Endodermal cell (in vitro differentiated cells): Measurements from ENCODE around the gene EPM2A. TPM values are rescaled to one million over a fixed set of nuclear protein-coding genes. Genes with fewer than 3 reads are reported as not detected.

Experiments used
- DNase-seq: peaks from one replicate; pipeline ENCODE4 v3.0.0-alpha.2; 2017
- H3K27ac ChIP-seq: 2 replicates; pipeline ENCODE4 v1.5.1; 2013; ENCODE audit warnings: mild to moderate bottlenecking, low read depth, low read length, moderate library complexity
- H3K27me3 ChIP-seq: 2 replicates; pipeline ENCODE4 v1.6.1; 2013; ENCODE audit warnings: mild to moderate bottlenecking, low read length, moderate library complexity; ENCODE audit not compliant: insufficient read depth, control insufficient read depth, poor library complexity, severe bottlenecking
- H3K36me3 ChIP-seq: 2 replicates; pipeline ENCODE4 v1.7.0; 2013; ENCODE audit warnings: mild to moderate bottlenecking, low read length, moderate library complexity; ENCODE audit not compliant: control insufficient read depth, insufficient read depth
- H3K4me1 ChIP-seq: one replicate; pipeline ENCODE4 v1.7.0; 2013; ENCODE audit warnings: low read length; ENCODE audit not compliant: control insufficient read depth, insufficient read depth
- H3K4me3 ChIP-seq: 2 replicates; pipeline ENCODE4 v1.5.1; 2013; ENCODE audit warnings: mild to moderate bottlenecking, low read length, moderate library complexity
- H3K9ac ChIP-seq: 2 replicates; pipeline ENCODE4 v1.6.1; 2013; ENCODE audit warnings: mild to moderate bottlenecking, low read length, moderate library complexity; ENCODE audit not compliant: poor library complexity, severe bottlenecking; ENCODE audit errors: extremely low read depth
- H3K9me3 ChIP-seq: 2 replicates; pipeline ENCODE4 v1.6.1; 2013; ENCODE audit warnings: mild to moderate bottlenecking, low read length, moderate library complexity; ENCODE audit not compliant: control insufficient read depth
- H3K27ac Mint-ChIP-seq: 2 replicates; pipeline ENCODE4 v1.8.0; 2020; ENCODE audit warnings: mixed read lengths
- H3K27me3 Mint-ChIP-seq: 2 replicates; pipeline ENCODE4 v1.8.0; 2021; ENCODE audit warnings: mild to moderate bottlenecking, mixed read lengths; ENCODE audit not compliant: insufficient read depth
- H3K36me3 Mint-ChIP-seq: 2 replicates; pipeline ENCODE4 v1.8.0; 2020; ENCODE audit warnings: low read depth, mixed read lengths
- H3K4me1 Mint-ChIP-seq: 2 replicates; pipeline ENCODE4 v1.8.0; 2020; ENCODE audit warnings: mixed read lengths
- H3K4me3 Mint-ChIP-seq: 2 replicates; pipeline ENCODE4 v1.8.0; 2020; ENCODE audit warnings: mild to moderate bottlenecking, moderate library complexity, mixed read lengths
- H3K9me3 Mint-ChIP-seq: 2 replicates; pipeline ENCODE4 v1.8.0; 2020; ENCODE audit warnings: mild to moderate bottlenecking, mixed read lengths
- WGBS, 2 experiments: methylation state at CpG; one replicate each; pipeline versions ENCODE4 v1.1.5 to v1.1.7; 2013; ENCODE audit warnings: missing lambda C conversion rate in 2 of 2, mixed read lengths in 1 of 2; ENCODE audit not compliant: insufficient coverage in 1 of 2, insufficient read length in 1 of 2; 5-methylcytosine and 5-hydroxymethylcytosine counted together
- total RNA-seq, 2 donors: library from RNA; stranded (reverse); fragmentation: NEBNext Ultra II Directional in 1 of 2; extraction: Animal tissue kit (Norgen Biotek cat#: 25700) in 1 of 2; gene quantifications; 2 replicates in 1 of 2; 3 replicates in 1 of 2; pipeline ENCODE4 v1.2.1, GENCODE V29; 2021
- TF ChIP-seq, protein P1 (sequence below): fragments of 200-600 bp; sonication (generic); conservative IDR thresholded peaks from 2 replicates; pipeline ENCODE4 v1.5.0; 2021; ENCODE audit warnings: antibody characterized with exemption, mild to moderate bottlenecking

Gene EPM2A
- total RNA-seq, 2 donors from 2014 or later, result 5.1 to 7.2 TPM

- peaks cover 8% of the 10 kb centered on the region for H3K36me3 Mint-ChIP-seq
- H3K9me3 Mint-ChIP-seq, result peaks cover 28% of the 10 kb centered on the region
- no peak overlapping the region for H3K27ac Mint-ChIP-seq
- no peaks in the 10 kb centered on the region for H3K36me3 ChIP-seq
- peak overlapping the region; percentile 39 for H3K4me3 ChIP-seq
- WGBS, 2 experiments, result 93% methylated on average over 2 of the region's 2 CpGs
- peaks cover 3% of the 10 kb centered on the region for H3K4me1 ChIP-seq
- no peaks in the 10 kb centered on the region for H3K27me3 Mint-ChIP-seq
- H3K9me3 ChIP-seq, result peaks cover 35% of the 10 kb centered on the region
- H3K27me3 ChIP-seq, result no peaks in the 10 kb centered on the region
- H3K4me1 Mint-ChIP-seq, result peaks cover 13% of the 10 kb centered on the region
- no peak for DNase-seq
- no peak overlapping the region for H3K27ac ChIP-seq
- no peak overlapping the region for H3K9ac ChIP-seq
- TF ChIP-seq, protein P1, sequence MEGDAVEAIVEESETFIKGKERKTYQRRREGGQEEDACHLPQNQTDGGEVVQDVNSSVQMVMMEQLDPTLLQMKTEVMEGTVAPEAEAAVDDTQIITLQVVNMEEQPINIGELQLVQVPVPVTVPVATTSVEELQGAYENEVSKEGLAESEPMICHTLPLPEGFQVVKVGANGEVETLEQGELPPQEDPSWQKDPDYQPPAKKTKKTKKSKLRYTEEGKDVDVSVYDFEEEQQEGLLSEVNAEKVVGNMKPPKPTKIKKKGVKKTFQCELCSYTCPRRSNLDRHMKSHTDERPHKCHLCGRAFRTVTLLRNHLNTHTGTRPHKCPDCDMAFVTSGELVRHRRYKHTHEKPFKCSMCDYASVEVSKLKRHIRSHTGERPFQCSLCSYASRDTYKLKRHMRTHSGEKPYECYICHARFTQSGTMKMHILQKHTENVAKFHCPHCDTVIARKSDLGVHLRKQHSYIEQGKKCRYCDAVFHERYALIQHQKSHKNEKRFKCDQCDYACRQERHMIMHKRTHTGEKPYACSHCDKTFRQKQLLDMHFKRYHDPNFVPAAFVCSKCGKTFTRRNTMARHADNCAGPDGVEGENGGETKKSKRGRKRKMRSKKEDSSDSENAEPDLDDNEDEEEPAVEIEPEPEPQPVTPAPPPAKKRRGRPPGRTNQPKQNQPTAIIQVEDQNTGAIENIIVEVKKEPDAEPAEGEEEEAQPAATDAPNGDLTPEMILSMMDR, result no peak
- no peak overlapping the region for H3K4me3 Mint-ChIP-seq
These were observed 5.4 kb downstream of the EPM2A start for GRCh38 chr6:145729887-145730286.

DNA sequence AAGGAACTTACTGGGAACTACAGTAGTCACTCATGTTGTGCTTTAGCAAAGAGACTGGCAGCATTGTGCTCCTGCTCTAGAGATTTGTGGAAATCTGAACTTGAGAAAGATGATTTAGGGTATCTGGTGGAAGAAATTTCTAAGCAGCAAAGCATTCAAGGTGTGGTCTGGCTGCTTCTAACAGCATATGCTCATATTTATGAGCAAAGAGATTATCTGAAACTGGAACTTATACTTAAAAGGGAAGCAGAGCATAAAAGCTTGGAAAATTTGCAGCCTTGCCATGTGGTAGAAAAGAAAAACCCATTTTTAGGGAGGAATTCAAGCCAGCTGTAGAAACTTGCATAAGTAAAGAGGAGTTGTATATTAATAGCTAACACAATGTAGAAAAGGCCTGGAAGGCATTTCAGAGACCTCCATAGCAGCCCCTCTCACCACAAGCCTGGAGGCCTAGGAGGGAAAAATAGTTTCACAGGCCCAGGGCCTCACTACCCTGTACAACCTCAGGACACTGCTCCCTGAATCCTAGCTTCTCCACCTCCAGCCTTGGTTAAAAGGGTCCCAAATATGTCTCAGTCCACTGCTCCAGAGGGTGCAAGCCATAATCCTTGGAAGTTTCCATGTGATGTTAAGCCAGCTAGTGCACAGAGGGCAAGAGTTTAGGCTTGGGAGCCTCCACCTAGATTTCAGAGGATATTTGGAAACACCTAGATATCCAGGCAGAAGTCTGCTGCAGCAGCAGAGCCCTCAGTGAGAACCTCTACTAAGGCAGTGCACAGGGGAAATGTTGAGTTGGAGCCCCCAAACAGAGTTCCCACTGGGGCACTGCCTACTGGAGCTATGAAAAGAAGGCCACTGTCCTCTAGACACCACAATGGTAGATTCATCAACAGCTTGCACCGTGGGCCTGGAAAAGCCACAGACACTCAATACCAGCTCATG lies 6.6 kb downstream of the EPM2A start:
- Mint-ChIP-seq H3K27ac (no peak overlapping the region), H3K9me3 (peaks cover 30% of the 10 kb centered on the region), H3K27me3 (no peaks in the 10 kb centered on the region), H3K36me3 (peaks cover 8% of the 10 kb centered on the region), H3K4me3 (no peak overlapping the region), H3K4me1 (peaks cover 13% of the 10 kb centered on the region)
- Histone ChIP-seq H3K9me3 (peaks cover 36% of the 10 kb centered on the region), H3K9ac (no peak overlapping the region), H3K27me3 (no peaks in the 10 kb centered on the region), H3K36me3 (no peaks in the 10 kb centered on the region), H3K27ac (no peak overlapping the region), H3K4me3 (peak overlapping the region; percentile 28), H3K4me1 (peaks cover 3% of the 10 kb centered on the region)
- DNase-seq, result no peak
- WGBS, 2 experiments, result 100% methylated on average over 1 of the region's 1 CpG; no CpG with 5 or more reads in 1 of the 2 experiments
- TF ChIP-seq, protein P1, result no peak

DNA sequence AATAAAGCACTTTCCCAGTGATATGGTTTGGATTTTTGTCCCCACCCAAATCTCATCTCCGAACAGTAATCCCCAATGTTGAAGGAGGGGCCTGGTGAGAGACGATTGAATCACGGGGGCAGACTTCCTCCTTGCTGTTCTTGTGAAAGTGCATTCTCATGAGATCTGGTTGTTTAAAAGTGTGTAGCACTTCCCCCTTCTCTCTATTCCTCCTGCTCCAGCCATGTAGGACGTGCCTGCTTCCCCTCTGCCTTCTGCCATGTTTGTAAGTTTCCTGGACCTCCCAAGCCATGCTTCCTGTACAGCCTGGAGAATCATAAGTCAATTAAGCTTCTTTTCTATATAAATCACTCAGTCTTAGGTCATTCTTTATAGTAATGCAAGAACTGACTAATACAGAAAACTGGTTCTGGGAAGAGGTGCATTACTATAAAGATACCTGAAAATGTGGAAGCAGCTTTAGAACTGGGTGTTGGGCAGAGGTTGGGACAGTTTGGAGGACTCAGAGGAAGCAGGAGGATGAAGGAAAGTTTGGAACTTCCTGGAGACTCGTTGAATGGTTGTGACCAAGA lies 7.4 kb downstream of the EPM2A start:
- Mint-ChIP-seq H3K4me1 (peaks cover 13% of the 10 kb centered on the region), H3K9me3 (peaks cover 30% of the 10 kb centered on the region), H3K4me3 (no peak overlapping the region), H3K27me3 (no peaks in the 10 kb centered on the region), H3K27ac (no peak overlapping the region), H3K36me3 (peaks cover 8% of the 10 kb centered on the region)
- Histone ChIP-seq H3K27me3 (no peaks in the 10 kb centered on the region), H3K4me3 (no peak overlapping the region), H3K4me1 (peaks cover 3% of the 10 kb centered on the region), H3K9me3 (peaks cover 43% of the 10 kb centered on the region), H3K27ac (no peak overlapping the region), H3K36me3 (no peaks in the 10 kb centered on the region), H3K9ac (no peak overlapping the region)
- DNase-seq, result no peak
- TF ChIP-seq, protein P1, result no peak
- WGBS, 2 experiments, result 85 to 94% methylated on average over 4 to 5 of the region's 5 CpGs
